ENCODE results near the gene VAMP1.

The VAMP1 gene

DNA sequence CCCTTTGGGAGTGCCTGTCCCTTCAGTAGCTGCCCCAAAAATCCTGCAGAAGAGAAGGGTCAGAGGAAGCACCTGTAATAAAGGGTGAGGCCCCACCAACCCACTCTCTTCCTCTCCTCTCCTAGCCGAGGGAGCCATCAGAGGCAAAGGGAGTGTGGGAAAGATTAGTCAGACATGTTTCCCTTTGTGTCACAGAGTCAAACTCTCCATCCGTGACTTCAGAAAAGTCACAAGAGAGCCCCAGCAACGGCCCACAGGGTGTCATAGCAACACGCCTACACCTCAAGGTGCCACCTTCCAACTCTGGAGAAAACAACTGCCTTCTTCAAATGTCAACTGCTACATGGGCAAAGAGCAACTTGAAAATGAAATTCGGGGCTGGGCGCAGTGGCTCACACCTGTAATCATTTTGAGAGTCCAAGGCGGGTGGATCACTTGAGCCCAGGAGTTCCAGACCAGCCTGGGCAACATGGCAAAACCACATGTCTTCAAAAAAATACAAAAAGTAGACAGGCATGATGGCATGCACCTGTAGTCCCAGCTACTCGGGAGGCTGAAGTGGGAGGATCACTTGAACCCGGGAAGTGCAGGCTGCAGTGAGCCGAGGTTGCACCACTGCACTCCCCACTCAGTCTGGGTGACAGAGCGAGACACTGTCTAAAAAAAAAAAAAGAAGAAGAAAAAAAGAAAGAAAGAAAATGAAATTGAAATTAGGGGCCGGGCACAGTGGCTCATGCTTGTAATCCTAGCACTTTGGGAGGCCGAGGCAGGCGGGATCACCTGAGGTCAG, 43.4 kb downstream of the VAMP1 start:
- H3K27me3 ChIP-seq: no peaks in the 10 kb centered on the region
- H3K4me2 ChIP-seq: peak overlapping the region; percentile 95
- no peak for TF ChIP-seq Cebpa-rat (IDR thresholded peaks at IDR 0.05)
- H3K9me3 ChIP-seq: no peaks in the 10 kb centered on the region
- H3K27ac ChIP-seq: peak overlapping the region; percentile 96
- H3K4me1 ChIP-seq: peaks cover 87% of the 10 kb centered on the region
- peak overlapping the region; percentile 55 for H3K4me3 ChIP-seq
- H4K20me1 ChIP-seq: no peaks in the 10 kb centered on the region
- H3K36me3 ChIP-seq: no peaks in the 10 kb centered on the region
- H3K9ac ChIP-seq: peak overlapping the region; percentile 84

DNA sequence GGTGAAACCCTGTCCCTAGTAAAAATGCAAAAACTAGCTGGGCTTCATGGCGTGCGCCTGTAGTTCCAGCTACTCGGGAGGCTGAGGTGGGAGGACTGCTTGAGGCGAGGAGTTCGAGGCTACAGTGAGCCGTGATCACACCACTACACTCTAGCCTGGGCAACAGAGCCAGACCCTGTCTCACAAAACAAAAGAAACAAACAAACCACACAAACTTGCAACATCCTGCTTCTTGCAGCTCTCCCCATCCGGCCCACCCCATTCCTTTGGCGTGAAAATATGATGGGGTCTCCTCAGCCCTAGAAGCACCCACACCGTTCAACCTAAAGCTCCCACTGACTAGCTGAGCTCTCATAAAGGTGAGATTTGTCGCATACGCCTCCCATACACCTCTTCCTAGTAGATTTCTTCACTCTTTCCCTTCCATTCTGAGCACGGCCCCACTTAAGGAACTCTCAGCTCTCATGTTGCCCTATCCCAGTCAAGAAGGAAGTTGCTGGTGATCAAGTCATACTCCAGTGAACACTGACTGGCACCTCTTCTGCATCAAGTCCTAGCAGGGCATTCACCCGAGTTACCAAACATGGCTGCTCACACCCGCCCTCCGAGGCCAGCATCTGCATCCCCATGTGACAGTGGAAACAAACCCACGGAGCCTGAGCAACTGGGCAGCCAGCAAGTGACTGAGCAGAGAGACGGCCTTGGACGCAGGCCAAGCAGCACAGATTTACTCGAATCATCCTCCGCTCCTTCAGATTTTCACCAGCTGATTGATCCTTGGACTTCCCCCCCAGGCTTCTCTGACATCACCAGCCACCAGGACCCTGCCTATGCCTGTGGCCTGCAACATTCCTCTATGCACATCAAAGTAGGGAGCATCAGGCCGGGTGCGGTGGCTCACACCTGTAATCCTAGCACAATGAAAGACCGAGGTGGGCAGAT, 44.6 kb downstream of the VAMP1 start:
- Histone ChIP-seq H3K27ac (peak overlapping the region; percentile 96), H3K4me2 (peak overlapping the region; percentile 95), H3K4me1 (peaks cover 75% of the 10 kb centered on the region), H4K20me1 (no peaks in the 10 kb centered on the region), H3K36me3 (no peaks in the 10 kb centered on the region), H3K4me3 (peak overlapping the region; percentile 55), H3K9me3 (no peaks in the 10 kb centered on the region), H3K9ac (peak overlapping the region; percentile 84), H3K27me3 (no peaks in the 10 kb centered on the region)
- no peak for TF ChIP-seq Cebpa-rat (IDR thresholded peaks at IDR 0.05)

DNA sequence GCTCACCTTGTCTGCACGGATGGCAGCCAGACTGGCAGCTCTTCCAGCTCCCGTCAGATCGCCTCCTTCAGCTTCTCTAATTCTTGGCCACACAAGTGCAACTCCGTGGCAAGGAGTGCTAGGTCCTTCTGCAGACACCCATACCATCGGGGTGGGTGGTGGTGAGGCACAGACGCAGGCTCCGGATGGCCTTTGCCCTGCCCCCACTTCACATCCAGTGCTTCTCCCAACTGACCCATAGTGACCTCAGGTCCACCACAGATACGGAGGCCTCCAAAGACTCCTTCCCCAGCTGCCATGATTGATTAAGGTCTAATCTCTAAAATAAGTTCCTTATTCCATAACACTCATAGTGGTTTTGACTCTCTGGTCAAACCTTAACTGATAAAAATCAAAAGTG, 45.6 kb downstream of the VAMP1 start:
- Histone ChIP-seq H3K9ac (no peak overlapping the region), H3K4me2 (peak overlapping the region; percentile 95), H4K20me1 (no peaks in the 10 kb centered on the region), H3K27ac (peak overlapping the region; percentile 96), H3K36me3 (no peaks in the 10 kb centered on the region), H3K4me3 (no peak overlapping the region), H3K27me3 (no peaks in the 10 kb centered on the region), H3K4me1 (peaks cover 65% of the 10 kb centered on the region), H3K9me3 (no peaks in the 10 kb centered on the region)
- TF ChIP-seq Cebpa-rat (IDR thresholded peaks at IDR 0.05): no peak

DNA sequence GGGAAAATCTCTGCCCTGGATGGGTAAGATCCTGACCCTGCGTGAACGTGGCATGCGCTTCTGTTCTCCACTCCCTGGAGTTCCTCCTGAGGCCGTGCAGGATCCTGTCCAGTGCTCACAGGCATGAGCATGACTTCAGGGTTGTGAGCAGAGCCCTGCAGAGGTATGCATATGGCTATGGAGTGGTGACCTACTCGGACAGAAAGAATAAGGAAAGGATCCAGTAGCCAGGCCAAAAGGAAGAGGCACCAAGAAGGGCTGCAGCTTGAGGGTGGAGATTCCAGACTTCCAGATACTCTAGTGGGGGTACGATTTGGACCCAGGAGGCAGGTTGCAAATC, 46.5 kb downstream of the VAMP1 start:
- no peak overlapping the region for H3K4me3 ChIP-seq
- H4K20me1 ChIP-seq: no peaks in the 10 kb centered on the region
- peaks cover 58% of the 10 kb centered on the region for H3K4me1 ChIP-seq
- no peak overlapping the region; the same call in 1 of the 2 replicates for H3K9ac ChIP-seq
- no peaks in the 10 kb centered on the region for H3K9me3 ChIP-seq
- H3K36me3 ChIP-seq: no peaks in the 10 kb centered on the region
- H3K27me3 ChIP-seq: no peaks in the 10 kb centered on the region
- peak overlapping the region; percentile 95 for H3K4me2 ChIP-seq
- H3K27ac ChIP-seq: peak overlapping the region; percentile 96
- no peak for TF ChIP-seq Cebpa-rat (IDR thresholded peaks at IDR 0.05)

DNA sequence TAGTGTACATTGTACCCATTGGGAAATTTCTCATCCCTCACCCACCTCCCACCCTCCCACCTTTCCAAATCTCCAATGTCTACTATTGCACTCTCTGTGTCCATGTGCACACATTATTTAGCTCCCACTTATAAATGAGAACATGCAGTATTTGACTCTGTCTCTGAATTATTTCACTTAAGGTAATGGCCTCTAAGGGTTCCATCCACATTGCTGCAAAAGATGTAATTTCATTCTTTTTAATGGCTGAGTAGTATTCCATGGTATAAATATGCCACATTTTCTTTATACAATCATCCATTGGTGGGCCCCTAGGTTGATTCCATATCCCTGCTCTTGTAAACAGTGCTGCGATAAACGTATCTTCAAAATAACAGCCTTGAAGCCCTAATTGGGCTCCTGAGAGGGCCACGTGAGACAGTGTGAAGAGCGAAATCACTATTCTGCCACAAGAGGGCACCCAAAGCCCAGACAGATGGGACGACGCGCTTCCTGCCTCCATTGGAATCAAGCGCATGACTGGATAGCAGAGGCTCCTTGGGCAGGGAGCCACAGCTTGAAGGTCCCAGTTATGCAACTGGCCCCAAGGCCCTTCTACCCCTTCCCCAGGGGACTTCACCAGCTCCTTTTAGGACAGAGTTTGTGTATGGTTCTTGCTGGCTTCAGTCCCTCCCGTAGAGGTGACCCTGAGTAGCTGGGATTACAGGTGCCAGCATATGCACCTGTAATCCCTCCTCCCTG, 47.0 kb downstream of the VAMP1 start:
- Histone ChIP-seq H3K4me2 (peak overlapping the region; percentile 95), H3K4me1 (peaks cover 53% of the 10 kb centered on the region), H3K9ac (no peak overlapping the region; the same call in 1 of the 2 replicates), H3K27me3 (no peaks in the 10 kb centered on the region), H4K20me1 (no peaks in the 10 kb centered on the region), H3K36me3 (no peaks in the 10 kb centered on the region), H3K27ac (peak overlapping the region; percentile 96), H3K9me3 (no peaks in the 10 kb centered on the region), H3K4me3 (no peak overlapping the region)
- peak; percentile 83 for TF ChIP-seq Cebpa-rat (IDR thresholded peaks at IDR 0.05)

DNA sequence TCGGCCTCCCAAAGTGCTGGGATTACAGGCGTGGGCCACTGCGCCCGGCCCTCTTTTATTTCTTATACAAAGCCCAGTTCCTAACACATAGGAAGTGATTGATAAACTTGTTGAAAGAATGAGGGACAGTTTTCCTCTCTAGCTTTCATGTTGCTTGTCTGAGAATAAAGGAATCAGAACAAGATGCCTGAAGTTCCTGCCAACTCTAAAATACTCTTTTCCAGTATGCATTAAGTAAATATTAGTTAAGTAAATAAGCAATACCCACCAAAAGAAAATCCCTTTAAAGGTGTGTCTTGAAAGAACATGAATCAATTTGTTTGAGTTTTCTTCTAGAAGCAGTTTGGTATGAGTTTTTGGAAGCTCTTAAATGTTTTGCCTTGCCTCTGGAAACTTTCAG, 50.1 kb downstream of the VAMP1 start:
- Histone ChIP-seq H3K9me3 (no peaks in the 10 kb centered on the region), H3K4me1 (peaks cover 23% of the 10 kb centered on the region), H4K20me1 (no peaks in the 10 kb centered on the region), H3K9ac (no peak overlapping the region), H3K4me3 (no peak overlapping the region), H3K27me3 (no peaks in the 10 kb centered on the region), H3K4me2 (no peak overlapping the region), H3K36me3 (no peaks in the 10 kb centered on the region), H3K27ac (no peak overlapping the region)
- TF ChIP-seq Cebpa-rat (IDR thresholded peaks at IDR 0.05): no peak

DNA sequence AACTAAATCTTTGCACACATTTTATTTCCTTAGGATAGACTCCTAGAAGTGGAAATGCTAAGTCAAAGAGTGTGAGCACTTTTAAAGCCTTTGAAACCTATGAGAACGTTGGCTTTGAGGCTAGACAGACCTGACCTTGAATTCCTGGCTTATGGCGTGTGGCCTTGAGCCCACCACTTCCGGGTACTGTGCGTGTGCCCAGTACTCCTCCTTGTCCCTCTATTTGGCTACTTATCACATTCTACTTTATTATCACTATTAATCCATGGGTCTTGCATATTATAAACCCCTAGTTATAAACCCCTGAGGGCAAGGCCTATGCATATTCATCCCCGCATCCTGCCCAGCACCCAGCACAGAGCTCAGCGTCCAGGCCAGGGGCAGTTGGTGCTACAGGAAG, 51.7 kb downstream of the VAMP1 start:
- Histone ChIP-seq H3K27ac (no peak overlapping the region), H3K4me3 (no peak overlapping the region), H3K9me3 (no peaks in the 10 kb centered on the region), H3K4me2 (no peak overlapping the region), H3K36me3 (no peaks in the 10 kb centered on the region), H4K20me1 (no peaks in the 10 kb centered on the region), H3K27me3 (no peaks in the 10 kb centered on the region), H3K9ac (no peak overlapping the region), H3K4me1 (peaks cover 7% of the 10 kb centered on the region)
- TF ChIP-seq Cebpa-rat (IDR thresholded peaks at IDR 0.05): no peak

DNA sequence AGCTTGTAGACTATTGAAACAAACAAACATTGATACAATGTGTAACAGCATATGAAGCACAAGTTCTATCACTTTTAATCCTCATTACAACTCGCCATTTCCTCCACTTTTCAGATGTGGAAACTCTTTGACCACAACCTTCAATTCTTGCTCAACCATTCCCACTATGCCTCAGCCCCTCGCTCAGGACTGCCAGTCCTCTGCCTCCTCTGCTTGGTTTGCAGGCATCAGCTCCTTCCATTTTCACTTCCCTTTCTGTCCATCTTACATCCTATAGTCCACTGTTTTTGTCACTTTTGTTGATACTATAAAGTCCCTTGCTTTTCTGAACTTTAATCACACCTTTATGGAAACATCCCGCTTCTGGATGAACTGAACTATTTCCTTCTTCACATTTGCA, 53.9 kb downstream of the VAMP1 start:
- Histone ChIP-seq H3K36me3 (no peaks in the 10 kb centered on the region), H3K27ac (no peak overlapping the region), H4K20me1 (no peaks in the 10 kb centered on the region), H3K4me1 (no peaks in the 10 kb centered on the region), H3K27me3 (no peaks in the 10 kb centered on the region), H3K9ac (no peak overlapping the region), H3K4me3 (no peak overlapping the region), H3K4me2 (no peak overlapping the region), H3K9me3 (no peaks in the 10 kb centered on the region)
- no peak for TF ChIP-seq Cebpa-rat (IDR thresholded peaks at IDR 0.05)

Measured in BLaER1 (cell line).